ENCODE data around the gene OR2M5.

OR2M5 gene, protein sequence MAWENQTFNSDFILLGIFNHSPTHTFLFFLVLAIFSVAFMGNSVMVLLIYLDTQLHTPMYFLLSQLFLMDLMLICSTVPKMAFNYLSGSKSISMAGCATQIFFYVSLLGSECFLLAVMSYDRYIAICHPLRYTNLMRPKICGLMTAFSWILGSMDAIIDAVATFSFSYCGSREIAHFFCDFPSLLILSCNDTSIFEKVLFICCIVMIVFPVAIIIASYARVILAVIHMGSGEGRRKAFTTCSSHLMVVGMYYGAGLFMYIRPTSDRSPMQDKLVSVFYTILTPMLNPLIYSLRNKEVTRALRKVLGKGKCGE

DNA sequence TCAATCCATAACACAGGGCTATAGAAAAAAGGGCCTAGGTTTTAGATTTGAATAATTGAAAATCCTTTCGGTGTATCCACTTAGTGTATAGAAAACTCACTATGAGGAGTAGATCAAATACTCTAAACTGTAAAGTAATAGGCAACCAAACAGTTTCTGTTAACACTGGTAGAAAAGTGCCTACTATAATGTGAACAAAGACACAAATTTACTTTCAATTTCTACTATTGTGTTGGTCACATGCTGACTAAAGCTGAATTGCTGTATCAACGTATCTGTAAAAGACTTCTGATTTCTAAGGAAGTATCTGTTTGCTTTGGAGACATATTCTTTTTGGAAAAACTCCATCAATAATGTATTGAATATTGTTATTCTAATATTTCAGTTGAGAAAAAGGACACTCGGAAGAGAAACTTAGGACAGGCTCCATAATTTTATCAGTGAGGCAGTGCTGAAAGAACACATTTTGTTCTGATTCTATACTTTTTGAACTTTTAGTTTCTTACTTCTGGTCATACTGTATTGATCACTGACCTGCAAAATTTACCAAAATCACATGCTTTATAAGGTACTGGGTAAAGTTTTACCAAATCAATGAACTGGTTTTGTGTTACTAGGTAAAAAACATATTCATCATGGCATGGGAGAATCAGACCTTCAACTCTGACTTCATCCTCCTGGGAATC lies at the start of gene OR2M5:
TSS of gene OR2M5 (plus strand) at position 636 of the 686 bp plus-strand sequence. CDS start at position 636, 0 bp downstream.
- DNase-seq (ENCODE audit: low read depth): no peak

DNA sequence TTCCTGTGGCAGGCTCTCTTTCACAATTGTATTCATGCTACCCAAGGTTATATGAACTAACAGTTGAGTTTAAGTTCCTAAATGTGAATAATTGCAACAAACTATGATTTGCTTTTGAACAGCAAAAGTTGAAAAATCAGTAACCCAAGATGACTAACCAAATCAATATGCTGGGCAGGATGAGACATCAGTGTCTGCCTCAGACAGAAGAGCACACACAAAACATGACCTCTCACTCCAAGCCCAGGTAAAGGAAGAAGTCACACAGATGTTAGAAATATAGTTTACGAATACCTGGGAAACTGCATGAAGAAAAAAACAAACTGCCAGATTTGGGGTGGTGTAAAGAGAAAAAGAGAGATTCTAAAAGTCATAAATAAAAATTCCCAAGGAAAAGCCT lies 46.4 kb upstream of the OR2M5 start:
- DNase-seq (ENCODE audit: low read depth): no peak

DNA sequence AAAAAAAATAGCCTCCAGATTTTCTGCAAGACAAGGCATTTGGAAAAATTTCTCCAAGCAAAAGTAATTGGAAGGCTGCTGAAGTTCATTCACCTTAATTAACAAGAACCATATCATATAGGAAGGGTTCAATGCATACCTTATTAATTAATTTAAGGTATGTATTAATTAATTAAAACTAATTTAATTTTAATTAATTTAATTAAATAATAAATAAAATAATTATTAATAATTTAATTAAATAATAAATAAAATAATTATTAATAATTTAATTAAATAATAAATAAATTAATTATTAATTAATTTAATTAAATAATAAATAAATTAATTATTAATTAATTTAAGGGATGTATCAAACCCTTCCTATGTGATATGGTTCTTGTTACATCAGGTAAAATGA lies 42.1 kb upstream of the OR2M5 start:
- no peak for DNase-seq (ENCODE audit: low read depth)

DNA sequence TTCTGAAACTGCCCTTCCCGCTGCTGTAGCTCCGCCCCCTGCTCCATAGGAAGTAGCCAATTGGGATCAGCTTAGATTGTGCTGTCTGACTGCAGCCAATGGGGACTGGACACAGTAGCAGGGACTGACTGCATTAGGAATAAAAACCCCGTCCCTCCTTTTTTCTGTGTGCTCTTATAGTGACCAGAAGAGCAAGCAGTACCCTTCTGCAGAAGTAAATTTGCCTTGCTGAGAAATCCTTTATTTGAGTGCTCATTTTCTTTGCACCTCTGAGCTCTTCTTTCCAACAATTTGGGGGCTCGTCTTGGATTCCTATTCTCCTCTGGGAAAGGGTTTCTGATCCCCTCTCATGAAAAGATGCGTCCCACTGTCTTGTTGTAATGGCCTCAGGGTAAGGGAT lies 33.8 kb upstream of the OR2M5 start:
- DNase-seq (ENCODE audit: low read depth): no peak

DNA sequence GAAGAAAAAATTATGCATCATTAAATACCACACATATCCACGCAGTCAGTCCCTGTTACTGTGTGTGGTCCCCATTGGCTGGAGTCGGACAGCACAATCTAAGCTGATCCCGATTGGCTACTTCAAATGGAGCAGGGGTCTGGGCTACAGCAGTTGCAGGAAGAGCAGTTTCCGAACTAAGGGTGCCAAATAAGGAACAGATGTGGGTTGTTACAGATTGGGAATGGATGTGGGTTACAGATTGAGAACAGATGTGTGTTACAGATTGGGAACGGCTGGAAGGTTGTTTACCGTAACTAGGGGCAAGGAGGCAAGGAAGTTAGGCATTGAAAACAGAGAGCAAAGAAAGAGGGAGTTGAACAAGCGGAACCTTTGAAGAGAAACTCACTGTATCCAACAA lies 30.1 kb upstream of the OR2M5 start:
- no peak for DNase-seq (ENCODE audit: low read depth)

DNA sequence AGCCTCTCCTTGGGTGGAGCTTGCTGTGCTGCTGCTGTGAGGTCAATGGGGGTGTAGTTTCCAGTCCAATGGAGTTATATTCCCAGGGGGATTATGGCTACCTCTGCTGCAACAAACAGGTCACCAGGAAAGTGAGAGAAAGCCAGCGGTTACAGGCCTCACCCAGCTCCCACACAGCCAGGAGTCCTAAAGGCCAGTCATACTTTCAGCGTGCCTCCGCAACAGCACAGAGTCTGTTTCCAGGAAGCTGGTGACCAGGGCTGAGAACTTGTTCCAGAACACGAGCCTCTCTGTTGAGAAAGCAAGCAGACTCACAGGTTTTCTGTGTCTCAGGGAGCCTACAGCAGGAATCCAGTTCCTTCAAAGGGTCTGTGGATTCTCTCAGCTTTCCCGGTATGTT lies 17.3 kb upstream of the OR2M5 start:
- no peak for DNase-seq (ENCODE audit: low read depth)

DNA sequence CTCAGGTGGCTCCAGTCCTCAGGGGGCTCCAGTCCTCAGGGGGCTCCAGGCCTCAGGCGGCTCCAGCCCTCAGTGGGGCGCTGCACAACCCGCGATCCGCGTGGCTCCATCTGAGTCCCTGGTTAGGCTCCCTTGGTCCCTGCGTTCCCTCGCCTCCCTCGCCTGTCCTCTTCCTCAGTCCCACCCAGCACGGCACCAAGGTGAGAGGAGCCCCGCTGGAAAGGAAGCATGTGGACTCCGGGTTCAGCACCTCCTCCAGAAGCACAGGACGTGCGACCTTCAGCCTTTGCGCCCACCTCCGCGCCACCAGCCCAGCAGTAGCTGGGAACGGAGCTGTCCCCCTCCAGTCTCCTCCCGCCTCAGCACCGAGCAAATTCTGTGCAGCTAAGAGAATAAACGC lies 8.1 kb upstream of the OR2M5 start:
- DNase-seq (ENCODE audit: low read depth): no peak

DNA sequence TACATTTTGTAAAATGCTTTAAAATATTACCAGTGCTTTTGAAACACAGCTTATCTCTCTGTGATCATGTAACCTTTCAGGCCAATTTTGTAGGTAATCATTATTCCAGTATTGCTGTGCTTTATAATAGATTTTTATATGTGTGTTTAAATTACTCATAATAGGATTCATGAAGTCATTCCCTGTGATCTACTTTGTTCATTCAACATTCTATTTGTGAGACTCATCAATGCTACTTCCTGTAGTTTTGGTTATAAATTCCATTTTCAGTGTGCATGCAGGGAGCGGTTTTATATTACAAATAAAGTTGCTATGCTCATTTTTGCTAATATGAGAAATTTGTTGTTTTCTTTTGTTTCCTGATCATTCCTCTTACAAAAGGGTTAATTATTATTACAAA lies 4.1 kb upstream of the OR2M5 start:
- DNase-seq (ENCODE audit: low read depth): no peak

DNA sequence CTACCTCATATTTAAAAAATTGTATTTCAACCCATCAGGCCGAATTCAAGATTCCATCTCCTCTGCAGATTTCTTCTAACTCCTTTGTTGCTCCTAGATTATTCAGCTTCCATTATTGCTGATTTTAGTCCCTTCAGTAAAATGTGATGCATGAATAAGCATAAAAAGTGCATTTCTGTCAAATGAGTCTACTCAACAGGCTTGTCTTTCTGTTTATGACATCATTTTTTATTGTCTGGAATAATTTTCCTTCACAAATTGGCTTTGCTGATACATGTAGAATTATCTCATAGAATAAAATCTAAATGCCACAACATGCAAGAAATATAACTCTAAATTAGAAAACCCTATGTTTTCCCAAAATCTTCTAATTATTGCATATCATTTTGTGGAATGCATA lies 1.6 kb upstream of the OR2M5 start:
- DNase-seq (ENCODE audit: low read depth): no peak

DNA sequence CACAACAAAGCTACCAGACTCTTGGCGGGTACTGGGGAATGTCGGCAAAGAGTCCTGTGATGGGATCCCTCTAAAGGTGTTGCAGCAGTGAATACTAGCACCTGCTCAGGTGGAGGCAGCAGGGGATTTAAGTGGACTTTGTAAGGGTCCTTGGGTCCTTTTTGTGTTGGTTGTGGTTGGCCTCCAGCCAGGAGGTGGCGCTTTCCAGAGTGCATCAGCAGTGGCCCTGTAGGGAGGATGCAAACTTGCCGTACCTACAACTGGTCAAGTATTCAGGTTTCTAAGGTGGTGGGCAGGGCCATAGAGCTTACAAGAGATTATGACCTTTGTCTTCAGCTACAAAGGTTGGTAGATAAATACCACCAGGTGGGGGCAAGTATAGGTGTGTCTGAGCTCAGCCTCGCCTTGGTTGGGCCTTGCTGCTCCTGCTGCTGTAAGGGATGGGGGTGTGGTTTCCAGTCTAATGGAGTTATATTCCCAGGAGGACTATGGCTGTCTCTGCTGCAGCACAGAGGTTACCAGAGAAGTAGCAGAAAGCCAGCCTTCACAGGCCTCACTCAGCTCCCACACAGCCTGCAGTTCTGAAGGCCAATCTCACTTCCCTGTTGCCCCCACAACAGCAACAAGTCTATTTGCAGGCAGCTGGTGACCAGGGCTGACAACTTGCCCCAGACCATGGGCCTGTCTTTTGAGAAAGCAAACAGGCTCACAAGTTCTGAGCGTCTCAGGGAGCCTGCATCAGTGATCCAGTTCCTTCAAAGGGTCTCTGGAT lies 7.3 kb downstream of the OR2M5 start:
- no peak for DNase-seq (ENCODE audit: low read depth)

DNA sequence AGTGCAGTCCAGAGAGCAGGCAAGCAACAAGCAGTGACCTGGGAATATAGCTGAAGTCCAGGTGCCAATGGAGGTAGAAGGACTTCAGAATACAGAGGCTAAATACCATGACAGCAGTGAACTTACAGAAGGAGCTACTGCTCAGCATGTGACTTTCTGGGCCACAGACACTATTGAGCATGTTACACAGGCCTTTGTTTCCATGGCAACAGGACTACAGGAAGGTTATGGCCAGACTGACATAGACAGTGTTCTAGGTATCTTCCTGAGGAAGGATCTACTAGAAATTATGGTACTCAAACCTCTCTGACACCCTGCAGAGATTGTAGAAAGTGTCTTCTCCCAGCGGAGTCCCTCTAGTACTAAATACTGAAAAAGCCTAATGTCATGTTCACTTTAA lies 11.0 kb downstream of the OR2M5 start:
- no peak for DNase-seq (ENCODE audit: low read depth)

DNA sequence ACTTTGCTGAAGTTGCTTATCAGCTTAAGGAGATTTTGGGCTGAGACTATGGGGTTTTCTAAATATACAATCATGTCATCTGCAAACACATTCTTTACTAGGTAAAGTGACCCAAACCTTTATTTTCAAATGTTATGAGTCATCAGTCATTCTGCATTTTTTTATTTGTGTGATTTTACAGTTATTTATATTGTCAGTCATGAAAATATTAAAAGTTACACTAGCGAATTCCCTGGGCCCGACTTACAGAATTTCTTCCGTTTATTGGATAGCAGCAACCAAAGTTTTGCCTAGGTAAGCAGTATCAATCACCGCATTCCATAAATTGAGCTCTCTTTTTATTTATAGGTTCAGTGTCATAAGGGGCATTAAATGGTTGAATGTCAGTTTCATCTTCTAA lies 13.8 kb downstream of the OR2M5 start:
- no peak for DNase-seq (ENCODE audit: low read depth)

DNA sequence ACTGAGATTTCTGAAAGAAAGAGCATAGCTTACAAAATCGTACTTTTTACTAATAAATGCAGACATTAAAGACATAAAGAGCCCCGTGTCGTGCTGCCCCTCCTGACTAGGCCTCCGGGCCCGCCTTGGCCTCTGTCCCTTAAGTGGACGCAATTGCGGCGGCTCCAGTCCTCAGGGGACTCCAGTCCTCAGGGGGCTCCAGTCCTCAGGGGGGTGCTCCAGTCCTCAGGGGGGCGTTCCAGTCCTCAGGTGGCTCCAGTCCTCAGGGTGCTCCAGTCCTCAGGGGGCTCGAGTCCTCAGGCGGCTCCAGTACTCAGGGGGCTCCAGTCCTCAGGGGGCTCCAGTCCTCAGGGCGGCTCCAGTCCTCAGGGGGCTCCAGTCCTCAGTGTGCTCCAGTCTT lies 19.1 kb downstream of the OR2M5 start:
- DNase-seq (ENCODE audit: low read depth): no peak

DNA sequence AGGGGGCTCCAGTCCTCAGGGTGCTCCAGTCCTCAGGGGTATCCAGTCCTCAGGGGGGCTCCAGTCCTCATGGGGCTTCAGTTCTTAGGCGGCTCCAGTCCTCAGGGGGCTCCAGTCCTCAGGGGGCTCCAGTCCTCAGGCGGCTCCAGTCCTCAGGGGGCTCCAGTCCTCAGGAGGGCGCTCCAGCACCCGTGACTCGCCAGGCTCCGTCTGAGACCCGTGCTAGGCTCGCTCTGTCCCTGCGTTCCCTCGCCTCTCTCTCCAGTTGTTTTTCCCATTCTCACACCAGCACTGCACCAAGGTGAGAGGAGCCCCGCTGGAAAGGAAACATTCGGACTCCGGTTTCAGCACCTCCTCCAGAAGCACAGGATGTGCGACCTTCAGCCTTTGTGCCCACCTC lies 20.2 kb downstream of the OR2M5 start:
- DNase-seq (ENCODE audit: low read depth): no peak

DNA sequence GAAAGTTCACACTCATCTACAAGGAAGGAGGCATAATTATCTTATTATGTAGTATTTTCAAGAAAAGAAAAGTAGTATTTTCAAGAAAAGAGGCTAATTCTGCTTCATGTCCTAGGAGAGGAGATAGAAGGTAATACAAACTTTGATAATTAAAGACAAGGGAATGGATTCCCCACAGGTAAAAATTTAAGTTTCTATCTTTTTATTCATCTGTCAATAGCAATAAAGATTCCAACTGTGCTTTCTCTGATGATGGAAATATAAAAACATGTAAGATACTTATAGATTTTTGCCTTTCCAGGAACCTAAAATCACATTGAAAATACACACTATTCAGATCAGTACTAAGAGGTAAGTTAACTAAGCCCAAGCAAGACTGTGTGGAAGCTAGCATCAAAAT lies 29.6 kb downstream of the OR2M5 start, which contains the start of gene OR2M2:
TSS of gene OR2M2 (plus strand) at position 301 of the 400 bp plus-strand sequence. CDS start 5,165 bp downstream, outside the sequence.
- no peak for DNase-seq (ENCODE audit: low read depth)

DNA sequence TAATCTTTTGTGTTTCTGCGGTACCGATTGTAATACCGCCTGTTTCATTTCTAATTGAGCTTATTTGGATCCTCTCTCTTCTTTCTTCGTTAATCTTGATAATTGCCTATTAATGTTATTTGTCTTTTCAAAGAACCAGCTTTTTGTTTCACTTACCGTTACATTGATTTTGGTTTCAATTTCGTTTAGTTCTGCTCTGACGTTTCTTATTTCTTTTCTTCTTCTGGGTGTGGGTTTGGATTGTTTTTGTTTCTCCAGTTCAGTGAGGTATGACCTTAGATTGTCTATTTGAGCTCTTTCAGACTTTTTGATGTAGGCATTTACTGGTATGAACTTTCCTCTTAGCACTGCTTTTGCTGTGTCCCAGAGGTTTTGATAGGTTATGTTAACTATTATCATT lies 39.0 kb downstream of the OR2M5 start:
- DNase-seq (ENCODE audit: low read depth): no peak

DNA sequence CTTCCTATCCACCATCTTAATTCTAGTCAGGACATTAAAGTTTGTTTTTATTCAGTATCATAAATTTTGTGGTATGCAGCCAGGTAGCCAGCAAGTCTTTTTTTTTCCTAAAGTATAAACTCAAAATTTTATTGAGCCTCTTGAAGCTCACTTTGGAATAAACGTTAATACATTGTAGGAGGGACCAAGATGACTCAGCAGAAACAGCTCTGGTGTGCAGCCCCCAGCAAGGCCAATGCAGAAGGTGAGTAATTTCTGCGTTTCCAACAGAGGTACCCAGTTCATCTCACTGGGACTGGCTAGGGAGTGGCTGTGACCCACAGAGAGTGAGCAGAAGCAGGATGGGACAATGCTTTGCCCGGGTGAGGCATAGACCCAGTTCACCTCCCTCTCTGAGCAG lies 42.4 kb downstream of the OR2M5 start:
- no peak for DNase-seq (ENCODE audit: low read depth)

DNA sequence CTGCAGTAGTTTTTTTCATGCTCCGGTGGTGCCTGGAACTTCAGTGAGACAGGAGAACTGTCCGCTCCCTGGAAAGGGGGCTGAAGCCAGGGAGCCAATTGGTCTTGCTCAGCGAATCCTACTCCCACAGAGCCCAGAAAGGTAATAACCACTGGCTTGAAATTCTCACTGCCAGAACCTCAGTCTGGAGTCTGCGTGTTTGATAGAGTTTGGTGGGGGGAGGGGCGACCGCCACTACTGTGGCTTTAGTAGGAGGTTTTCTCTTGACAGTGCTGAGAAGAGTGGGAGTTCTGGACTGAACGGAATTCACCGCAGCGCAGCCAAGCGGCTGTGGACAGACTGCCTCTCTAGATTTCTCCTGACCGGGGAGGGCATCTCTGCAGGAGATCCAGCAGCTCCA lies 44.1 kb downstream of the OR2M5 start:
- DNase-seq (ENCODE audit: low read depth): no peak

DNA sequence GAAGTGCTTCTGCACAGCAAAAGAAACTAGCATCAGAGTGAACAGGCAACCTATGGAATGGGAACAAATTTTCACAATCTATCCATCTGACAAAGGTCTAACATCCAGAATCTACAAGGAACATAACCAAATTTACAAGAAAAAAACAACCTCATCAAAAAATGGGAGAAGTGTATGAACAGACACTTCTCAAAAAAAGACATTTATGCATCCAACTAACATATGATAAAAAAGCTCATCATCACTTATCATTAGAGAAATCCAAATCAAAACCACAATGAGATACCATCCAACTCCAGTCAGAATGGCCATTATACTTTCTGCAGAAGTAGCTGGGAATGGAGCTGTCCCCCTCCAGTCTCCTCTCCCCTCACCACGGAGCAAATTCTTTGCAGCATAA lies 49.2 kb downstream of the OR2M5 start:
- no peak for DNase-seq (ENCODE audit: low read depth)
